SK-N-SH (cell line): ENCODE measurements around the gene GPR22. TPM values are rescaled to one million over a fixed set of nuclear protein-coding genes. Genes with fewer than 3 reads are reported as not detected.

Experiments
- CTCF ChIA-PET: fragments of 300-600, 350-600 bp; formaldehyde crosslinking; extraction: SDS; loops from one replicate; lab custom pipeline; 2021; lab: Yijun Ruan, JAX
- POLR2A ChIA-PET: fragments of 350-600 bp; sonication (Branson Sonifier 250); formaldehyde crosslinking; extraction: SDS; loops from one replicate; lab custom pipeline; 2020; ENCODE audit warnings: antibody characterized with exemption, inconsistent platforms; lab: Yijun Ruan, JAX
- DNase-seq: peaks from one replicate; pipeline ENCODE4 v3.0.0; 2012
- H2AFZ ChIP-seq: fragments of 200-600 bp; sonication (generic); 2 replicates; pipeline ENCODE4 v1.8.1; 2016; ENCODE audit warnings: antibody characterized with exemption, mild to moderate bottlenecking, low read depth
- H3F3A ChIP-seq: fragments of 200-600 bp; sonication (generic); replicated peaks from 2 replicates; pipeline ENCODE3; 2016; ENCODE audit warnings: antibody characterized with exemption, mild to moderate bottlenecking; ENCODE audit not compliant: insufficient read depth
- H3K27ac ChIP-seq, 2 experiments: fragments of 200-500 bp in 1 of 2; fragments of 200-600 bp in 1 of 2; sonication (Bioruptor generic) in 1 of 2; sonication (generic), shearing (Covaris generic) in 1 of 2; 2 replicates each; pipeline versions ENCODE4 v1.5.1 to v1.6.1; 2014 to 2016; ENCODE audit warnings: low read depth in 2 of 2, inconsistent platforms in 1 of 2, low read length in 1 of 2, mild to moderate bottlenecking in 1 of 2, mixed read lengths in 1 of 2
- H3K27me3 ChIP-seq: fragments of 200-600 bp; sonication (generic), shearing (Covaris generic); 2 replicates; pipeline ENCODE4 v1.6.1; 2016; ENCODE audit warnings: mixed run types; ENCODE audit not compliant: insufficient read depth
- H3K36me3 ChIP-seq, 2 experiments: fragments of 200-500 bp in 1 of 2; fragments of 200-600 bp in 1 of 2; sonication (Bioruptor generic) in 1 of 2; sonication (generic) in 1 of 2; replicated peaks in 1 of 2; 2 replicates each; pipeline versions ENCODE3 to v1.5.1; 2014 to 2016; ENCODE audit warnings: low read length in 1 of 2, mild to moderate bottlenecking in 1 of 2; ENCODE audit not compliant: insufficient read depth in 2 of 2, control insufficient read depth in 1 of 2
- H3K4me1 ChIP-seq, 2 experiments: fragments of 200-500 bp in 1 of 2; fragments of 200-600 bp in 1 of 2; sonication (Bioruptor generic) in 1 of 2; sonication (generic), shearing (Covaris generic) in 1 of 2; 2 replicates each; pipeline versions ENCODE4 v1.5.1 to v1.6.1; 2014 to 2016; ENCODE audit warnings: low read depth in 1 of 2, low read length in 1 of 2, mixed run types in 1 of 2; ENCODE audit not compliant: insufficient read depth in 2 of 2, control insufficient read depth in 1 of 2
- H3K4me2 ChIP-seq: fragments of 200-600 bp; sonication (generic), shearing (Covaris generic); 2 replicates; pipeline ENCODE4 v1.6.1; 2017; ENCODE audit warnings: mixed run types
- H3K4me3 ChIP-seq, 2 experiments: fragments of 200-500 bp in 1 of 2; fragments of 200-600 bp in 1 of 2; sonication (Bioruptor generic) in 1 of 2; sonication (generic), shearing (Covaris generic) in 1 of 2; 2 replicates each; pipeline versions ENCODE4 v1.5.1 to v1.8.1; 2014 to 2016; ENCODE audit warnings: low read depth in 2 of 2, inconsistent platforms in 1 of 2, low read length in 1 of 2, mild to moderate bottlenecking in 1 of 2, mixed read lengths in 1 of 2, moderate library complexity in 1 of 2
- H3K79me2 ChIP-seq: fragments of 200-600 bp; sonication (generic); 2 replicates; pipeline ENCODE4 v1.8.1; 2017; ENCODE audit warnings: mild to moderate bottlenecking; ENCODE audit not compliant: insufficient read depth
- H3K9ac ChIP-seq: fragments of 200-600 bp; sonication (generic); 2 replicates; pipeline ENCODE4 v1.6.1; 2017; ENCODE audit warnings: mixed run types
- H3K9me2 ChIP-seq: fragments of 200-600 bp; sonication (generic); 2 replicates; pipeline ENCODE4 v1.6.1; 2017; ENCODE audit warnings: mixed run types
- H3K9me3 ChIP-seq: fragments of 200-600 bp; sonication (generic); 2 replicates; pipeline ENCODE4 v1.6.1; 2017; ENCODE audit warnings: mixed run types, mild to moderate bottlenecking, moderate library complexity
- H4K20me1 ChIP-seq: fragments of 200-600 bp; sonication (generic); 2 replicates; pipeline ENCODE4 v1.6.1; 2017; ENCODE audit warnings: mild to moderate bottlenecking, mixed run types; ENCODE audit not compliant: insufficient read depth
- EZH2phosphoT487 ChIP-seq: fragments of 200-600 bp; sonication (generic); IDR thresholded peaks from 2 replicates; pipeline ENCODE4 v1.6.1; 2017; ENCODE audit warnings: low read depth, mixed run types, mild to moderate bottlenecking, antibody characterized with exemption, moderate library complexity, borderline replicate concordance
- FOXJ3 ChIP-seq: sonication (generic); formaldehyde crosslinking; IDR thresholded peaks from 2 replicates; pipeline ENCODE4 v1.5.1; 2020; ENCODE audit warnings: mild to moderate bottlenecking, missing genetic modification reagents
- FOXM1 ChIP-seq: IDR thresholded peaks from 2 replicates; pipeline ENCODE4 v1.4.0; 2012; ENCODE audit warnings: low read depth, mild to moderate bottlenecking
- IRF3 ChIP-seq: fragments of 150-350 bp; IDR thresholded peaks from 2 replicates; pipeline ENCODE4 v1.6.1; 2016; ENCODE audit warnings: mild to moderate bottlenecking, low read depth, low read length
- MEF2A ChIP-seq: IDR thresholded peaks from 2 replicates; pipeline ENCODE4 v1.4.0; 2012; ENCODE audit warnings: low read depth, borderline replicate concordance
- MXI1 ChIP-seq: IDR thresholded peaks from 2 replicates; pipeline ENCODE4 v1.6.1; 2012; ENCODE audit warnings: mild to moderate bottlenecking, low read depth, low read length, improper control_type of control experiment
- NFIC ChIP-seq: IDR thresholded peaks from 2 replicates; pipeline ENCODE4 v1.4.0; 2012; ENCODE audit warnings: borderline replicate concordance
- PBX3 ChIP-seq: IDR thresholded peaks from 2 replicates; pipeline ENCODE4; 2012
- RAD21 ChIP-seq: IDR thresholded peaks from 2 replicates; pipeline ENCODE4 v1.6.1; 2012; ENCODE audit warnings: mild to moderate bottlenecking, low read length
- RFX5 ChIP-seq: IDR thresholded peaks from 2 replicates; pipeline ENCODE4 v1.6.1; 2012; ENCODE audit warnings: mild to moderate bottlenecking, improper control_type of control experiment, low read length
- SIN3A ChIP-seq: IDR thresholded peaks from 2 replicates; pipeline ENCODE4 v1.6.1; 2012; ENCODE audit warnings: low read depth, mild to moderate bottlenecking, low read length, moderate library complexity, borderline replicate concordance
- WGBS: methylation state at CpG from one replicate; pipeline ENCODE4 v1.1.6; 2017; ENCODE audit warnings: low lambda C conversion rate; 5-methylcytosine and 5-hydroxymethylcytosine counted together
- polyA plus RNA-seq, 3 experiments: library from polyadenylated mRNA; depleted of rRNA; stranded (reverse); fragments of >200 nt; gene quantifications; 2 replicates each; pipeline ENCODE4 v1.2.3, GENCODE V29; 2012
- TF ChIP-seq, protein P1 (sequence below): IDR thresholded peaks from 2 replicates; pipeline ENCODE4 v1.4.0; 2012; ENCODE audit warnings: low read depth, borderline replicate concordance

GPR22 gene
- polyA plus RNA-seq, 1 of the 3 experiments (the other 2 are of a cell fraction), result 0.03 TPM

DNA sequence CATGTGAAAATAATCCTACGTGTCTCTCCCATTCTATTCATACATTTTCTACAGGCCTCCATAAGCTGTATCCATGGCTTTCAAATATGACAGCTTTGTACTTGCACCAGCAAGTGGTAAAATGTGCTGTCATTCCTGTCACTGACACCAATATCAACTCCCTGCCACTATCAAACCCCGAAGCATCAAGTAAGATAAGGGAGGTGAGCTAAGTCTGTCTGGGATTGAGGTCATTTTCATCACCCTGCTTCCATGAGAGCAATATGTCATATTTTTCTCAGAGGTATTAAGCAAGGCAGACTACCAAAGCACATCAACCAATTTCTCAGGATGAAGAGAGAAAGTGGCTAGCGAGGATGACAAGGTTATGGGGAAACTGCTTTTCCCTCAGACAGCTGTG lies 11.1 kb downstream of the GPR22 start:
- Histone ChIP-seq H2AFZ (no peak overlapping the region), H3K27ac (no peak overlapping the region; a peak in 1 of 4 replicates), H3K4me1 (peaks cover 0 to 6% of the 10 kb centered on the region in 2 experiments; a peak in 2 of 4 replicates), H3K9ac (no peak overlapping the region), H3K79me2 (peaks cover 11% of the 10 kb centered on the region), H3K9me2 (peaks cover 4% of the 10 kb centered on the region; the same call in 1 of the 2 replicates), H3K9me3 (0 out of 2 replicates have a peak, but pooled peaks cover 6% of the 10 kb centered on the region), H4K20me1 (no peaks in the 10 kb centered on the region), H3K4me3 (no peak overlapping the region), H3K36me3 (peaks cover 2 to 9% of the 10 kb centered on the region in 2 experiments), H3F3A (no peaks in the 10 kb centered on the region), H3K4me2 (no peak overlapping the region), H3K27me3 (no peaks in the 10 kb centered on the region)
- ChIA-PET CTCF (interaction anchor here (0.6 to 3.4 kb wide), 4 partner anchors 17 to 333 kb away, joined by 3 to 21 read pairs (median 3); no protein-coding TSS in a partner anchor), POLR2A (no interaction called here)
- TF ChIP-seq SIN3A (no peak), NFIC (no peak), EZH2phosphoT487 (no peak), MXI1 (0 out of 2 replicates have a peak, but pooled peaks have one; percentile 17)
- DNase-seq, result no peak
- WGBS, result 94% methylated on average over 3 of the region's 3 CpGs

DNA sequence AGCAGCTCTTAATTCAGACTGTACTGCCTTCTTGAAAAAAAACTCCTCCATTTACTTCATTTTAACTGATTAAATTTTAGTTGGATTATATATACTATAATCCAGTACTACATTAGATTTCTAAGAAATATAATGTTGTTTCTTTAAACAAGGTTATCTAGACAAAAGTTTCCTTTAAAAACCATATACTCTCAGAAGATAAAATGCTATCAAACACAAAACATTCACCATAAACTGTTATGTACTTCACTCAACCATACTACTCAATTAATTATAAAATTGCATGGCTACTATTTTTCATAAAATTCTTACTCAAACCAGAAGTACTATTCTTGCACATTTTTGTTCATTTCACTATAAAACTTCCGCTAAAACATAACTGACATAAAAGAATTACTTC lies 12.7 kb downstream of the GPR22 start:
- TF ChIP-seq FOXM1 (no peak), RAD21 (no peak), RFX5 (no peak), FOXJ3 (CRISPR knock-in tag) (no peak), PBX3 (no peak), IRF3 (no peak), MEF2A (no peak)
- TF ChIP-seq, protein P1, sequence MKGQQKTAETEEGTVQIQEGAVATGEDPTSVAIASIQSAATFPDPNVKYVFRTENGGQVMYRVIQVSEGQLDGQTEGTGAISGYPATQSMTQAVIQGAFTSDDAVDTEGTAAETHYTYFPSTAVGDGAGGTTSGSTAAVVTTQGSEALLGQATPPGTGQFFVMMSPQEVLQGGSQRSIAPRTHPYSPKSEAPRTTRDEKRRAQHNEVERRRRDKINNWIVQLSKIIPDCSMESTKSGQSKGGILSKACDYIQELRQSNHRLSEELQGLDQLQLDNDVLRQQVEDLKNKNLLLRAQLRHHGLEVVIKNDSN, result no peak
- TF ChIP-seq, all 33 proteins: peak for 0
- no peak overlapping the region for H3K4me3 ChIP-seq
- H3K79me2 ChIP-seq, result peaks cover 14% of the 10 kb centered on the region
- H3K4me2 ChIP-seq, result no peak overlapping the region
- peaks cover 0 to 6% of the 10 kb centered on the region in 2 experiments; a peak in 2 of 4 replicates for H3K4me1 ChIP-seq
- POLR2A ChIA-PET, result no interaction called here
- H3K9me2 ChIP-seq, result peaks cover 4% of the 10 kb centered on the region; the same call in 1 of the 2 replicates
- H3F3A ChIP-seq, result no peaks in the 10 kb centered on the region
- no peaks in the 10 kb centered on the region for H4K20me1 ChIP-seq
- H2AFZ ChIP-seq, result no peak overlapping the region
- no peak overlapping the region for H3K9ac ChIP-seq
- peaks cover 2 to 9% of the 10 kb centered on the region in 2 experiments for H3K36me3 ChIP-seq
- no peak overlapping the region for H3K27ac ChIP-seq
- H3K27me3 ChIP-seq, result no peaks in the 10 kb centered on the region
- CTCF ChIA-PET, result interaction anchor here (1.4 kb wide), 1 partner anchor 10 kb away, joined by 4 read pairs; no protein-coding TSS in a partner anchor
- DNase-seq, result no peak
- 96% methylated on average over 1 of the region's 1 CpG for WGBS
- 0 out of 2 replicates have a peak, but pooled peaks cover 6% of the 10 kb centered on the region for H3K9me3 ChIP-seq
